Left lung (tissue), 10 donors: ENCODE measurements around the gene OR51L1. TPM values are rescaled to one million over a fixed set of nuclear protein-coding genes. Genes with fewer than 3 reads are reported as not detected.

Source experiments
- ATAC-seq: fragments of 200-7000 bp; cut with Tn5 transposase; one replicate; pipeline ENCODE4 v1.9.1; 2020; ENCODE audit warnings: moderate library complexity
- DNase-seq, 4 donors: peaks; one replicate each; pipeline ENCODE4 v3.0.0-alpha.2; 2013 to 2020
- H3K27ac ChIP-seq, 2 donors: fragments of 200-600 bp; sonication (generic) in 1 of 2; one replicate each; pipeline versions ENCODE4 v1.5.0 to v1.8.0; 2020 to 2021
- H3K27me3 ChIP-seq, 2 donors: fragments of 200-600 bp; sonication (generic) in 1 of 2; one replicate each; pipeline versions ENCODE4 v1.5.0 to v1.8.0; 2020 to 2021
- H3K36me3 ChIP-seq, 2 donors: fragments of 200-600 bp; sonication (generic) in 1 of 2; one replicate each; pipeline versions ENCODE4 v1.5.0 to v1.8.0; 2020 to 2021
- H3K4me1 ChIP-seq, 2 donors: fragments of 200-600 bp; one replicate each; pipeline ENCODE4 v1.8.0; 2021
- H3K4me3 ChIP-seq, 2 donors: fragments of 200-600 bp; sonication (generic) in 1 of 2; one replicate each; pipeline versions ENCODE4 v1.5.0 to v1.8.0; 2020 to 2021; ENCODE audit warnings: mild to moderate bottlenecking in 1 of 2
- H3K9me3 ChIP-seq, 2 donors: fragments of 200-600 bp; sonication (generic) in 1 of 2; one replicate each; pipeline versions ENCODE4 v1.5.0 to v1.8.0; 2020 to 2021
- intact Hi-C, 2 donors: fragments of 100-400 bp; cut with DNase I; formaldehyde crosslinking; loops; one replicate each; pipeline versions ENCODE4 v1.11.2 to v1.14.2; 2022
- polyA plus RNA-seq, 6 donors: library from polyadenylated mRNA; unstranded; fragments of 120-200 nt; gene quantifications; one replicate each; pipeline ENCODE4 v1.2.1, GENCODE V29; 2013; ENCODE audit not compliant: insufficient read length in 6 of 6
- total RNA-seq, 2 donors: library from RNA; stranded (reverse); fragmentation: NEBNext Ultra II Directional; extraction: Animal tissue kit (Norgen Biotek cat#: 25700); gene quantifications; one replicate each; pipeline ENCODE4 v1.2.1, GENCODE V29; 2021
- TF ChIP-seq, protein P1 (sequence below), 2 donors: fragments of 200-600 bp; sonication (generic) in 1 of 2; IDR thresholded peaks; one replicate each; pipeline versions ENCODE4 v1.5.0 to v1.8.0; 2021; ENCODE audit warnings: antibody characterized with exemption in 2 of 2
- donor health status: DM: no; HTN: yes; CAD: no.
- donor health status: DM: no; HTN: no; CAD: no.

Gene OR51L1
- total and polyA plus RNA-seq, 8 donors: 0.01 to 0.06 (median 0.03) TPM; not detected in 3

GRCh38 chr11:5021996-5022395 lies 27.3 kb downstream of the OR51L1 start:
- no peak for DNase-seq
- intact Hi-C loops: no loop called here
- peaks cover 0 to 34% of the 10 kb centered on the region in 2 donors for H3K9me3 ChIP-seq
- H3K27ac ChIP-seq: no peak overlapping the region
- TF ChIP-seq, protein P1, sequence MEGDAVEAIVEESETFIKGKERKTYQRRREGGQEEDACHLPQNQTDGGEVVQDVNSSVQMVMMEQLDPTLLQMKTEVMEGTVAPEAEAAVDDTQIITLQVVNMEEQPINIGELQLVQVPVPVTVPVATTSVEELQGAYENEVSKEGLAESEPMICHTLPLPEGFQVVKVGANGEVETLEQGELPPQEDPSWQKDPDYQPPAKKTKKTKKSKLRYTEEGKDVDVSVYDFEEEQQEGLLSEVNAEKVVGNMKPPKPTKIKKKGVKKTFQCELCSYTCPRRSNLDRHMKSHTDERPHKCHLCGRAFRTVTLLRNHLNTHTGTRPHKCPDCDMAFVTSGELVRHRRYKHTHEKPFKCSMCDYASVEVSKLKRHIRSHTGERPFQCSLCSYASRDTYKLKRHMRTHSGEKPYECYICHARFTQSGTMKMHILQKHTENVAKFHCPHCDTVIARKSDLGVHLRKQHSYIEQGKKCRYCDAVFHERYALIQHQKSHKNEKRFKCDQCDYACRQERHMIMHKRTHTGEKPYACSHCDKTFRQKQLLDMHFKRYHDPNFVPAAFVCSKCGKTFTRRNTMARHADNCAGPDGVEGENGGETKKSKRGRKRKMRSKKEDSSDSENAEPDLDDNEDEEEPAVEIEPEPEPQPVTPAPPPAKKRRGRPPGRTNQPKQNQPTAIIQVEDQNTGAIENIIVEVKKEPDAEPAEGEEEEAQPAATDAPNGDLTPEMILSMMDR (IDR thresholded peaks at IDR 0.05): no peak
- H3K36me3 ChIP-seq: no peaks in the 10 kb centered on the region
- H3K4me3 ChIP-seq: no peak overlapping the region
- ATAC-seq: no peak
- H3K4me1 ChIP-seq: no peaks in the 10 kb centered on the region
- H3K27me3 ChIP-seq: no peaks in the 10 kb centered on the region

DNA sequence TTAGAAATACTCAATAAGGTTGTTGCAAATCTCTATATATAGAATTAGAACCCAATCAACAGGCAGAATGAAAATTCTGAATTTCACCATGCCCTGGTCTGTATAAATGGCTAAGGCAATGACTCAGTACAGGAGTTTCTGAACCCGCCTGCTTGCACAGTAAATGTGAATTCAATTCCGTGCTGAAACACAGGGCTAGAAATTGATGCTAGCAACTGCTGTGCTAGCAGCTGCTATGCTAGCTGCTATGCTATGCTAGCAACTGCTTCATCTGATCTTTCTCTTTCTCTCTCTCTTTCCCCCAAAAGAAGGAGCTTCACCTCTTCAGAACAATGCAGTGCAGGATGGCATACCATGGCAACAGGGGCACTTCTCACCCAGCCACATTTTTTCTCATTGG lies 42.0 kb downstream of the OR51L1 start:
- intact Hi-C loops: no loop called here
- no peaks in the 10 kb centered on the region for H3K4me1 ChIP-seq
- no peaks in the 10 kb centered on the region for H3K27me3 ChIP-seq
- TF ChIP-seq, protein P1 (IDR thresholded peaks at IDR 0.05): no peak
- DNase-seq (no peak), ATAC-seq (no peak)
- no peak overlapping the region for H3K27ac ChIP-seq
- no peaks in the 10 kb centered on the region for H3K36me3 ChIP-seq
- no peaks in the 10 kb centered on the region for H3K9me3 ChIP-seq
- no peak overlapping the region for H3K4me3 ChIP-seq

- Histone ChIP-seq H3K9me3 (no peaks in the 10 kb centered on the region), H3K36me3 (no peaks in the 10 kb centered on the region), H3K27ac (no peak overlapping the region), H3K4me3 (no peak overlapping the region), H3K27me3 (no peaks in the 10 kb centered on the region), H3K4me1 (no peaks in the 10 kb centered on the region)
- intact Hi-C loops: no loop called here
- TF ChIP-seq, protein P1 (IDR thresholded peaks at IDR 0.05): no peak
- DNase-seq: no peak
- no peak for ATAC-seq
Measured at GRCh38 chr11:5037926-5038325, 43.3 kb downstream of the OR51L1 start.

DNA sequence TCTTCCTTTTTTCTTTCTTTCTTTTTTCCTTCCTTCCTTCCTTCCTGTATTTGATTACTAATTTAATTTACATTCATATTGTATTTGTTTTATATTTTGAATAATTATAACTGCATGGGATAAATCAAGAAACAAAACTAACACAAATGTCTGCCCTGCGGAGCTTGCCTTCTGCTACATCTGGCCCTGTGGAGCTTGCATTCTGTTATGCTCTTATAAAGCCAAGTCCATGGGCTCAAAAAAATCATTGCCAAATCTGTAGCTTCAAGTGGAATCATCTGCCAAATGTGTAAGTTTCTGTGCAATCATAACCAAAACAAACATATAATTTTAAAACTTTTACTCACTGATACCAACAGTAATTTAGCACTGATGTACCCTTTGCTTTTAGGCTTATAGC lies 43.7 kb downstream of the OR51L1 start:
- TF ChIP-seq, protein P1 (IDR thresholded peaks at IDR 0.05): no peak
- intact Hi-C loops: no loop called here
- DNase-seq: no peak
- ATAC-seq: no peak
- no peaks in the 10 kb centered on the region for H3K27me3 ChIP-seq
- no peaks in the 10 kb centered on the region for H3K9me3 ChIP-seq
- H3K4me1 ChIP-seq: no peaks in the 10 kb centered on the region
- no peak overlapping the region for H3K27ac ChIP-seq
- H3K36me3 ChIP-seq: no peaks in the 10 kb centered on the region
- H3K4me3 ChIP-seq: no peak overlapping the region

DNA sequence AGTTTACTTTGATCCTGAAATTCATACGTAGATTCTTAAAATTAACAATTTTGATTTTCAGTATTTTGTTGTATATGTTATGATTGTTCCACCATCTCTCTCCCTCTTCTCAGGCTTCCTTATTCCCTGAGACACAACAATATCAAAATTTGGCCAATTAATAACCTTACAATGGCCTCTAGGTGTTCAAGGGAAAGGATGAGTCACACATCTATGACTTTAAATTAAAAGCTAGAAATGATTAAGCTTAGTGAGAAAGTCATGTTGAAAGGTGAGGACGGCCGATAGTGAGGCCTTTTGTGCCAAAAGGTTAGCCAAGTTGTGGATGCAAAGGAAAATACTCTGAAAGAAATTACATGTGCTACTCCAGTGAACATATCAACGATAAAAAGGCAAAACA lies 46.2 kb downstream of the OR51L1 start:
- Histone ChIP-seq H3K4me3 (no peak overlapping the region), H3K9me3 (no peaks in the 10 kb centered on the region), H3K36me3 (no peaks in the 10 kb centered on the region), H3K4me1 (no peaks in the 10 kb centered on the region), H3K27ac (no peak overlapping the region), H3K27me3 (no peaks in the 10 kb centered on the region)
- DNase-seq (no peak), ATAC-seq (no peak)
- intact Hi-C loops: no loop called here
- TF ChIP-seq, protein P1 (IDR thresholded peaks at IDR 0.05): no peak
